ENCODE results near the gene HDAC11. TPM values are rescaled to one million over a fixed set of nuclear protein-coding genes. Genes with fewer than 3 reads are reported as not detected.

Gene HDAC11
- total RNA-seq, 4 donors from 2014 or later = 15.8 to 41.0 (median 32.2) TPM

GRCh38 chr3:13493867-13494441 lies 13.8 kb downstream of the HDAC11 start:
- TF ChIP-seq POLR2A (IDR thresholded peaks at IDR 0.05; ENCODE audit: low read depth) = no peak
- TF ChIP-seq POLR2AphosphoS5 (IDR thresholded peaks at IDR 0.05) = no peak
- no peak for TF ChIP-seq CTCF (IDR thresholded peaks at IDR 0.05)
- no peak for TF ChIP-seq EP300 (IDR thresholded peaks at IDR 0.05)
- intact Hi-C loops (cut with DNase I) = loop anchor here (2.0 to 10.0 kb wide), 2 partner anchors 155 to 391 kb away; partner anchors contain the start of gene WNT7A
- H3K9me3 ChIP-seq = peaks cover 0 to 3% (median 0%) of the 10 kb centered on the region in 4 donors
- no peak for DNase-seq (ENCODE audit: extremely low spot score)
- WGBS = 84% methylated on average over 15 of the region's 15 CpGs
- H3K4me3 ChIP-seq = no peak overlapping the region
- H3K27me3 ChIP-seq = no peaks in the 10 kb centered on the region
- peaks cover 8 to 48% (median 23%) of the 10 kb centered on the region in 4 donors for H3K36me3 ChIP-seq
- no peak overlapping the region for H3K27ac ChIP-seq (replicated peaks in 1 of 4)
- H3K4me1 ChIP-seq = peaks cover 14 to 26% (median 19%) of the 10 kb centered on the region in 4 donors

- no peak overlapping the region for H3K27ac ChIP-seq (replicated peaks in 1 of 4)
- H3K27me3 ChIP-seq = no peaks in the 10 kb centered on the region
- H3K9me3 ChIP-seq = peaks cover 0 to 3% (median 0%) of the 10 kb centered on the region in 4 donors
- H3K4me3 ChIP-seq = no peak overlapping the region
- WGBS = 62% methylated on average over 8 of the region's 11 CpGs
- H3K4me1 ChIP-seq = peaks cover 14 to 27% (median 19%) of the 10 kb centered on the region in 4 donors
- peaks cover 8 to 48% (median 26%) of the 10 kb centered on the region in 4 donors for H3K36me3 ChIP-seq
- no peak for DNase-seq (ENCODE audit: extremely low spot score)
- intact Hi-C loops (cut with DNase I) = loop anchor here (2.0 to 10.0 kb wide), 2 partner anchors 154 to 390 kb away; partner anchors contain the start of gene WNT7A
- TF ChIP-seq CTCF (IDR thresholded peaks at IDR 0.05) = peak; percentile 27 to 57 (median 33)
- no peak for TF ChIP-seq POLR2A (IDR thresholded peaks at IDR 0.05; ENCODE audit: low read depth)
Measured at GRCh38 chr3:13494463-13495350, 14.6 kb downstream of the HDAC11 start.

GRCh38 chr3:13495351-13495813 lies 15.3 kb downstream of the HDAC11 start:
- no peak overlapping the region for H3K27ac ChIP-seq (replicated peaks in 1 of 4)
- H3K9me3 ChIP-seq = no peaks in the 10 kb centered on the region
- H3K36me3 ChIP-seq = peaks cover 4 to 44% (median 23%) of the 10 kb centered on the region in 4 donors
- H3K4me3 ChIP-seq = no peak overlapping the region
- peaks cover 14 to 34% (median 19%) of the 10 kb centered on the region in 4 donors for H3K4me1 ChIP-seq
- no peaks in the 10 kb centered on the region for H3K27me3 ChIP-seq
- TF ChIP-seq POLR2AphosphoS5 (IDR thresholded peaks at IDR 0.05) = no peak
- 83% methylated on average over 3 of the region's 3 CpGs for WGBS
- DNase-seq (ENCODE audit: extremely low spot score) = no peak
- intact Hi-C loops (cut with DNase I) = loop anchor here (2.0 to 10.0 kb wide), 2 partner anchors 153 to 389 kb away; partner anchors contain the start of gene WNT7A

GRCh38 chr3:13495921-13496723 lies 16.0 kb downstream of the HDAC11 start:
- no peak overlapping the region for H3K4me3 ChIP-seq
- TF ChIP-seq CTCF (IDR thresholded peaks at IDR 0.05) (peak; percentile 91 to 97 (median 96)), POLR2AphosphoS5 (IDR thresholded peaks at IDR 0.05) (peak; percentile 58 to 82), EP300 (IDR thresholded peaks at IDR 0.05) (no peak)
- intact Hi-C loops (cut with DNase I) = loop anchor here (2.0 to 10.0 kb wide), 2 partner anchors 153 to 389 kb away; partner anchors contain the start of gene WNT7A
- 65% methylated on average over 4 of the region's 12 CpGs for WGBS
- H3K4me1 ChIP-seq = peaks cover 14 to 35% (median 19%) of the 10 kb centered on the region in 4 donors
- peaks cover 4 to 44% (median 23%) of the 10 kb centered on the region in 4 donors for H3K36me3 ChIP-seq
- H3K27me3 ChIP-seq = no peaks in the 10 kb centered on the region
- no peak for DNase-seq (ENCODE audit: extremely low spot score)
- peak overlapping the region; percentile 17 to 62 (median 50) for H3K27ac ChIP-seq (replicated peaks in 1 of 4)
- no peaks in the 10 kb centered on the region for H3K9me3 ChIP-seq
